ENCODE results near the gene SH3BGRL3. TPM values are rescaled to one million over a fixed set of nuclear protein-coding genes. Genes with fewer than 3 reads are reported as not detected.

The SH3BGRL3 gene
- polyA plus RNA-seq, 3 donors: 478 to 1,744 (median 1,706) TPM

- WGBS (ENCODE audit: insufficient coverage): 88% methylated on average over 15 of the region's 16 CpGs
- Histone ChIP-seq H3K27ac (ENCODE audit: low read depth in 1 of 2, low read length in 2 of 2) (no peak overlapping the region), H4K20me1 (ENCODE audit: insufficient read depth, low read length) (no peaks in the 10 kb centered on the region), H2AFZ (ENCODE audit: insufficient read depth, low read depth, low read length, poor library complexity, severe bottlenecking) (no peak overlapping the region), H3K36me3 (replicated peaks in 1 of 2; ENCODE audit: control insufficient read depth in 1 of 2, insufficient read depth in 2 of 2, low read length in 2 of 2) (peaks cover 64 to 90% of the 10 kb centered on the region in 2 donors), H3K4me3 (replicated peaks in 1 of 3; ENCODE audit: low read depth in 2 of 3, low read length in 3 of 3) (no peak overlapping the region), H3K4me1 (ENCODE audit: control insufficient read depth in 1 of 2, insufficient read depth in 2 of 2, low read length in 2 of 2) (peaks cover 29 to 46% of the 10 kb centered on the region in 2 donors), H3K9me3 (replicated peaks in 1 of 2; ENCODE audit: control insufficient read depth in 1 of 2, insufficient read depth in 1 of 2, low read length in 2 of 2) (no peaks in the 10 kb centered on the region), H3K9ac (ENCODE audit: insufficient read depth, low read length, poor library complexity, severe bottlenecking) (no peak overlapping the region), H3K4me2 (replicated peaks; ENCODE audit: extremely low read depth, low read length, poor library complexity, severe bottlenecking) (no peak overlapping the region), H3K27me3 (ENCODE audit: control insufficient read depth in 2 of 2, insufficient read depth in 2 of 2, low read length in 2 of 2) (no peaks in the 10 kb centered on the region), H3K79me2 (ENCODE audit: insufficient read depth, low read length) (peaks cover 58% of the 10 kb centered on the region)
- intact Hi-C loops (cut with micrococcal nuclease): no loop called here
- H3K4me1 Mint-ChIP-seq: peaks cover 53% of the 10 kb centered on the region
- DNase-seq: no peak
- no peaks in the 10 kb centered on the region for H3K9me3 Mint-ChIP-seq
- peak overlapping the region in 5 of 7 donors; percentile 26 to 80 (median 55) for H3K27ac Mint-ChIP-seq
- peaks cover 0 to 6% (median 3%) of the 10 kb centered on the region in 3 donors for H3K27me3 Mint-ChIP-seq (ENCODE audit: low read depth in 3 of 3)
- no peak for TF ChIP-seq CTCF (IDR thresholded peaks at IDR 0.05)
- H3K4me3 Mint-ChIP-seq: no peak overlapping the region
- H3K36me3 Mint-ChIP-seq: peaks cover 73 to 99% of the 10 kb centered on the region in 2 donors
Observed at GRCh38 chr1:26296340-26297056, 16.6 kb downstream of the SH3BGRL3 start.

- H3K9ac ChIP-seq (ENCODE audit: insufficient read depth, low read length, poor library complexity, severe bottlenecking): no peak overlapping the region
- H3K27ac Mint-ChIP-seq: peak overlapping the region in 2 of 7 donors; percentile 50 to 80
- no peak overlapping the region for H3K4me3 Mint-ChIP-seq
- H3K36me3 ChIP-seq (replicated peaks in 1 of 2; ENCODE audit: control insufficient read depth in 1 of 2, insufficient read depth in 2 of 2, low read length in 2 of 2): peaks cover 68 to 90% of the 10 kb centered on the region in 2 donors
- peaks cover 22 to 39% of the 10 kb centered on the region in 2 donors for H3K4me1 ChIP-seq (ENCODE audit: control insufficient read depth in 1 of 2, insufficient read depth in 2 of 2, low read length in 2 of 2)
- H3K27me3 Mint-ChIP-seq (ENCODE audit: low read depth in 3 of 3): peaks cover 0 to 3% (median 2%) of the 10 kb centered on the region in 3 donors
- H3K4me3 ChIP-seq (replicated peaks in 1 of 3; ENCODE audit: low read depth in 2 of 3, low read length in 3 of 3): no peak overlapping the region
- H3K27me3 ChIP-seq (ENCODE audit: control insufficient read depth in 2 of 2, insufficient read depth in 2 of 2, low read length in 2 of 2): no peaks in the 10 kb centered on the region
- peaks cover 72 to 100% of the 10 kb centered on the region in 2 donors for H3K36me3 Mint-ChIP-seq
- peaks cover 58% of the 10 kb centered on the region for H3K79me2 ChIP-seq (ENCODE audit: insufficient read depth, low read length)
- no peaks in the 10 kb centered on the region for H3K9me3 ChIP-seq (replicated peaks in 1 of 2; ENCODE audit: control insufficient read depth in 1 of 2, insufficient read depth in 1 of 2, low read length in 2 of 2)
- 97% methylated on average over 10 of the region's 12 CpGs for WGBS (ENCODE audit: insufficient coverage)
- H3K4me1 Mint-ChIP-seq: peaks cover 46% of the 10 kb centered on the region
- peak overlapping the region in 1 of 2 donors; percentile 75 for H3K27ac ChIP-seq (ENCODE audit: low read depth in 1 of 2, low read length in 2 of 2)
- no peak for DNase-seq
- no peak for TF ChIP-seq CTCF (IDR thresholded peaks at IDR 0.05)
- no peak overlapping the region for H3K4me2 ChIP-seq (replicated peaks; ENCODE audit: extremely low read depth, low read length, poor library complexity, severe bottlenecking)
- no peak overlapping the region for H2AFZ ChIP-seq (ENCODE audit: insufficient read depth, low read depth, low read length, poor library complexity, severe bottlenecking)
- no peaks in the 10 kb centered on the region for H4K20me1 ChIP-seq (ENCODE audit: insufficient read depth, low read length)
- intact Hi-C loops (cut with micrococcal nuclease): no loop called here
- H3K9me3 Mint-ChIP-seq: peaks cover 0 to 2% (median 0%) of the 10 kb centered on the region in 7 donors
Observed at GRCh38 chr1:26297057-26297790, 17.3 kb downstream of the SH3BGRL3 start.
